ENCODE results near the gene POLR2J. TPM values are rescaled to one million over a fixed set of nuclear protein-coding genes. Genes with fewer than 3 reads are reported as not detected.
A peak's percentile ranks its signal among the peaks of the same experiment; 100 is the strongest.

Gene POLR2J
- total and polyA plus RNA-seq, 2 donors = 12.5 to 71.3 TPM

GRCh38 chr7:102449136-102449535, 29.6 kb downstream of the POLR2J start:
- 96% methylated on average over 15 of the region's 15 CpGs for WGBS

DNA sequence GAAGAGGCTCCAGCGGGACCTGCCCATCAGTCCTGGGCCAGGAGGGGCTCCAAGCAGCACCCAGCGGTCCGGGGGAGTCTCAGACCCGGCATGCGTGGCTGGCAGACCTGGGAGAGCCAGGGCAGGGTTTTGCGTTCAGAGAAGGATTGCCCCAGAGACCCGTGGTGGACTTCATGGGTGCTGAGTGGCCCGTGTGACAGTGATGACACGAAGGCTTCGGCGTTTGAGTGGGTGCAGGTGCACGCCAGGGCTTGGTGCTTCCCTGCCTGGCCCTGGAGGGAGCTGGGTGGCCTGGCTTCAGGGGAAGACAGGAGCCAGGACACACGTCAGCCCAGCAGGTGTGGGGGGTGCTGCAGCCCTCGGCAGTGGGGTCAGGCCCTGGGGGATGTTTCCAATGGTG, 31.4 kb downstream of the POLR2J start:
- no peak overlapping the region for H3K27ac ChIP-seq (ENCODE audit: low read depth)
- H3K4me1 ChIP-seq (ENCODE audit: insufficient read depth) = no peaks in the 10 kb centered on the region
- peaks cover 3% of the 10 kb centered on the region for H3K36me3 ChIP-seq (ENCODE audit: insufficient read depth)
- no peak overlapping the region for H3K4me3 ChIP-seq (ENCODE audit: low read depth, low read length)
- no peak for DNase-seq (ENCODE audit: extremely low spot score)
- 91% methylated on average over 14 of the region's 14 CpGs for WGBS

More at GRCh38 chr7:102449136-102449535, 29.6 kb downstream of the POLR2J start:
- no peak for DNase-seq (ENCODE audit: extremely low spot score)
- H3K36me3 ChIP-seq (ENCODE audit: insufficient read depth) = peaks cover 3% of the 10 kb centered on the region
- H3K4me1 ChIP-seq (ENCODE audit: insufficient read depth) = no peaks in the 10 kb centered on the region
- no peak overlapping the region for H3K4me3 ChIP-seq (ENCODE audit: low read depth, low read length)
- no peak overlapping the region for H3K27ac ChIP-seq (ENCODE audit: low read depth)

DNA sequence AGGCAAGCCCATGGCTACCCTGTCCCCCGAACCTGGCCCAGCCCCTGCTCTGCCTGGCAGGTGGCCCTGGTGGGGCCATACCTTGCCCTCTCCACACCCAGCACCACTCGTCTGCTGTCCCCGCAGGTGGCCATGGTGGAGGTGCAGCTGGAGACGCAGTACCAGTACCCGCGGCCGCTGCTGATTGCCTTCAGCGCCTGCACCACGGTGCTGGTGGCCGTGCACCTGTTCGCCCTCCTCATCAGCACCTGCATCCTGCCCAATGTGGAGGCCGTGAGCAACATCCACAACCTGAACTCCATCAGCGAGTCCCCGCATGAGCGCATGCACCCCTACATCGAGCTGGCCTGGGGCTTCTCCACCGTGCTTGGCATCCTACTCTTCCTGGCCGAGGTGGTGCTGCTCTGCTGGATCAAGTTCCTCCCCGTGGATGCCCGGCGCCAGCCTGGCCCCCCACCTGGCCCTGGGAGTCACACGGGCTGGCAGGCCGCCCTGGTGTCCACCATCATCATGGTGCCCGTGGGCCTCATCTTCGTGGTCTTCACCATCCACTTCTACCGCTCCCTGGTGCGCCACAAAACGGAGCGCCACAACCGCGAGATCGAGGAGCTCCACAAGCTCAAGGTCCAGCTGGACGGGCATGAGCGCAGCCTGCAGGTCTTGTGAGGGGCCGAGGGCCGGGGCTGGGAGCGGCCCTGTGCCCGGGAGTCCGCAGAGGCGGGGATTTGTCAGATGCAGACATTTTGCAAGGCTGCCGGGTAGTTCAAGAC, 32.1 kb downstream of the POLR2J start:
- WGBS = 95% methylated on average over 41 of the region's 41 CpGs
- H3K36me3 ChIP-seq (ENCODE audit: insufficient read depth) = peaks cover 3% of the 10 kb centered on the region
- no peak overlapping the region for H3K27ac ChIP-seq (ENCODE audit: low read depth)
- no peak overlapping the region for H3K4me3 ChIP-seq (ENCODE audit: low read depth, low read length)
- H3K4me1 ChIP-seq (ENCODE audit: insufficient read depth) = no peaks in the 10 kb centered on the region
- DNase-seq (ENCODE audit: extremely low spot score) = no peak

- 70% methylated on average over 2 of the region's 2 CpGs for WGBS
- H3K27ac ChIP-seq (ENCODE audit: low read depth) = no peak overlapping the region
These were observed 33.0 kb downstream of the POLR2J start for GRCh38 chr7:102445674-102446071.

GRCh38 chr7:102444961-102445673, 33.6 kb downstream of the POLR2J start:
- DNase-seq (ENCODE audit: extremely low spot score) = no peak
- Histone ChIP-seq H3K27ac (ENCODE audit: low read depth) (no peak overlapping the region), H3K4me3 (ENCODE audit: low read depth, low read length) (no peak overlapping the region), H3K4me1 (ENCODE audit: insufficient read depth) (no peaks in the 10 kb centered on the region), H3K36me3 (ENCODE audit: insufficient read depth) (peaks cover 3% of the 10 kb centered on the region)
- WGBS = 91% methylated on average over 17 of the region's 17 CpGs

More at GRCh38 chr7:102445674-102446071, 33.0 kb downstream of the POLR2J start:
- Histone ChIP-seq H3K4me1 (ENCODE audit: insufficient read depth) (no peaks in the 10 kb centered on the region), H3K4me3 (ENCODE audit: low read depth, low read length) (no peak overlapping the region), H3K36me3 (ENCODE audit: insufficient read depth) (peaks cover 3% of the 10 kb centered on the region)
- DNase-seq (ENCODE audit: extremely low spot score) = no peak

- 71% methylated on average over 17 of the region's 17 CpGs for WGBS
- H3K4me3 ChIP-seq (ENCODE audit: low read depth, low read length) = no peak overlapping the region
These were observed 38.5 kb downstream of the POLR2J start for GRCh38 chr7:102439963-102440795.

GRCh38 chr7:102436118-102436517, 42.6 kb downstream of the POLR2J start:
- Histone ChIP-seq H3K27ac (ENCODE audit: low read depth) (no peak overlapping the region), H3K4me1 (ENCODE audit: insufficient read depth) (no peaks in the 10 kb centered on the region), H3K36me3 (ENCODE audit: insufficient read depth) (peaks cover 2% of the 10 kb centered on the region), H3K4me3 (ENCODE audit: low read depth, low read length) (no peak overlapping the region)
- DNase-seq (ENCODE audit: extremely low spot score) = no peak
- 93% methylated on average over 10 of the region's 10 CpGs for WGBS

More at GRCh38 chr7:102439963-102440795, 38.5 kb downstream of the POLR2J start:
- H3K36me3 ChIP-seq (ENCODE audit: insufficient read depth) = peaks cover 2% of the 10 kb centered on the region
- H3K27ac ChIP-seq (ENCODE audit: low read depth) = no peak overlapping the region
- DNase-seq (ENCODE audit: extremely low spot score) = no peak
- H3K4me1 ChIP-seq (ENCODE audit: insufficient read depth) = no peaks in the 10 kb centered on the region

GRCh38 chr7:102434039-102434486, 44.7 kb downstream of the POLR2J start:
- H3K4me3 ChIP-seq (ENCODE audit: low read depth, low read length) = peak overlapping the region; percentile 92
- H3K36me3 ChIP-seq (ENCODE audit: insufficient read depth) = peaks cover 2% of the 10 kb centered on the region
- 30% methylated on average over 9 of the region's 9 CpGs for WGBS
- no peak overlapping the region for H3K27ac ChIP-seq (ENCODE audit: low read depth)
- DNase-seq (ENCODE audit: extremely low spot score) = no peak
- H3K4me1 ChIP-seq (ENCODE audit: insufficient read depth) = no peaks in the 10 kb centered on the region

- under 1% methylated on average over 90 of the region's 90 CpGs for WGBS
- Histone ChIP-seq H3K27ac (ENCODE audit: low read depth) (peak within 1 kb of the TSS; percentile 71), H3K36me3 (ENCODE audit: insufficient read depth) (peaks cover 2% of the 10 kb centered on the region), H3K4me1 (ENCODE audit: insufficient read depth) (no peaks in the 10 kb centered on the region), H3K4me3 (ENCODE audit: low read depth, low read length) (peak within 1 kb of the TSS; percentile 92)
- no peak for DNase-seq (ENCODE audit: extremely low spot score)
These were observed 45.3 kb downstream of the POLR2J start, which contains the start of gene ORAI2 for GRCh38 chr7:102433219-102434038. Gene ORAI2, plus strand, starts transcription at chr7:102433575. Its CDS starts 5,382 bp downstream, at chr7:102438957.

DNA sequence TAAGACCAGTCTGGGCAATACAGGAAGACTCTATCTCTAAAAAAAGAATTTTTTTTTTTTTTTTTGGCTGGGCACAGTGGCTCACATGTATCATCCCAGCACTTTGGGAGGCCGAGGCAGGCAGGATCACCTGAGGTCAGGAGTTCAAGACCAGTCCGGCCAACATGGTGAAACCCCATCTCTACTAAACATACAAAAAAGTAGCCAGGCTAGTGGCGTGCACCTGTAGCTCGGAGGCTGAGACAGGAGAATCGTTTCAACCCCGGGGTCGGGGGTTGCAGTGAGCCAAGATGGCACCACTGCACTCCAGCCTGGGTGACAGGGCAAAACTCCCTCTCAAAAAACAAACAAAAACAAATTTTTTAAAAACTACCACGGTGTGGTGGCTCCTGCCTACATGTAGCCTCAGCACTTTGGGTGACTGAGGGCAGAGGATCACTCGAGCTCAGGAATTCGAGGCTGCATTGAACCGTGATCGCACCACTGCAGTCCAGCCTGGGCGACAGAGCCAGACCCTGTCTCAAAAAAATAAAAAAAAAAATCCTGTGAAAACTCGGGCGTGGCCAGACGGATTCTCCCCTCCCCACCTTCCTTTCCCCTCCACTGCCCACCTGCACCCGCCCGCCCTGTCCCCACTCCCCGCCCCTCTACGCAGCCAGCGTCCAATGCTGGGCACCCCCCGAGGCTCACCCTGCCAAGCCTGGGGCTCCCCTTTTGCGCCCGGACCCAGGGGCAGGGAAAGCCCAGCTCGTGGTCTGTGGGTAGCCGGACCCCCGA, 46.1 kb downstream of the POLR2J start:
- peaks cover 2% of the 10 kb centered on the region for H3K36me3 ChIP-seq (ENCODE audit: insufficient read depth)
- H3K4me1 ChIP-seq (ENCODE audit: insufficient read depth) = no peaks in the 10 kb centered on the region
- WGBS = 27% methylated on average over 27 of the region's 27 CpGs
- DNase-seq (ENCODE audit: extremely low spot score) = no peak
- peak overlapping the region; percentile 71 for H3K27ac ChIP-seq (ENCODE audit: low read depth)
- peak overlapping the region; percentile 92 for H3K4me3 ChIP-seq (ENCODE audit: low read depth, low read length)

DNA sequence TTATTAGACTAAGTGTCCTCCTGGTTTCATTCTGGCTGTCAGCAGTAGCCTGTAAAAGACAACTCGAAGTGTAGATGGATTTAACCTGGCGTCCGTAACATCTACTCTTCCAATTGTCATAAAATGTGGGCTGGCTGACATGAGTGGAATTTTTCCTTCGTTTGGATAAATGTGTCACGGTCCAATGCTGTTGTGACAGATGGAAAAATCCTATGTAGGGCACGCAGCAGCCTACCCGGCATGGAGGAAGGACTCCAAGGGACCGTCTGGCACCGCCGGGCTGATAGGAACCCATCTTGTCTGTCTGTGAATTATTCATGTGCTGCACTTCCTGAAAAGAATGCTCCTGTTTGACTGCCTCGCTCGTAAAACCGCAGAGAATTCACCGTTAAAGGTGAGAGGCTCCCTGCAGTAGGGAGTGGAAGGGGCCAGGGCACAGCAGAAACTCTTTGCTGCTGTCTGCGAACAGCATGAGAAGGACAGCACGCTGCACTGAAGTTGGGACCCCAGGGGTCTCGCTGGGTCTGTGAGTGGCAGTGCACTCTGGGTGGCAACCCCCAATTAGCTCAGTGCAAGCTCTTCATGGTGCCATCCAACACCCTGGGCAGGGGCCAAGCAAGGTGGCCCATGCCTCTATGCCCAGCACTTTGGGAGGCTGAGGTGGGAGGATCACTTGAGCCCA, 47.0 kb downstream of the POLR2J start:
- peak; percentile 35 for DNase-seq (ENCODE audit: extremely low spot score)
- H3K4me1 ChIP-seq (ENCODE audit: insufficient read depth) = no peaks in the 10 kb centered on the region
- H3K4me3 ChIP-seq (ENCODE audit: low read depth, low read length) = no peak overlapping the region
- peak overlapping the region; percentile 34 for H3K27ac ChIP-seq (ENCODE audit: low read depth)
- WGBS = 24% methylated on average over 17 of the region's 17 CpGs
- H3K36me3 ChIP-seq (ENCODE audit: insufficient read depth) = no peaks in the 10 kb centered on the region
